ENCODE results near the gene EIF1. TPM values are rescaled to one million over a fixed set of nuclear protein-coding genes. Genes with fewer than 3 reads are reported as not detected.

Gene EIF1
- total RNA-seq, 4 donors from 2014 or later: 172 to 458 (median 243) TPM

DNA sequence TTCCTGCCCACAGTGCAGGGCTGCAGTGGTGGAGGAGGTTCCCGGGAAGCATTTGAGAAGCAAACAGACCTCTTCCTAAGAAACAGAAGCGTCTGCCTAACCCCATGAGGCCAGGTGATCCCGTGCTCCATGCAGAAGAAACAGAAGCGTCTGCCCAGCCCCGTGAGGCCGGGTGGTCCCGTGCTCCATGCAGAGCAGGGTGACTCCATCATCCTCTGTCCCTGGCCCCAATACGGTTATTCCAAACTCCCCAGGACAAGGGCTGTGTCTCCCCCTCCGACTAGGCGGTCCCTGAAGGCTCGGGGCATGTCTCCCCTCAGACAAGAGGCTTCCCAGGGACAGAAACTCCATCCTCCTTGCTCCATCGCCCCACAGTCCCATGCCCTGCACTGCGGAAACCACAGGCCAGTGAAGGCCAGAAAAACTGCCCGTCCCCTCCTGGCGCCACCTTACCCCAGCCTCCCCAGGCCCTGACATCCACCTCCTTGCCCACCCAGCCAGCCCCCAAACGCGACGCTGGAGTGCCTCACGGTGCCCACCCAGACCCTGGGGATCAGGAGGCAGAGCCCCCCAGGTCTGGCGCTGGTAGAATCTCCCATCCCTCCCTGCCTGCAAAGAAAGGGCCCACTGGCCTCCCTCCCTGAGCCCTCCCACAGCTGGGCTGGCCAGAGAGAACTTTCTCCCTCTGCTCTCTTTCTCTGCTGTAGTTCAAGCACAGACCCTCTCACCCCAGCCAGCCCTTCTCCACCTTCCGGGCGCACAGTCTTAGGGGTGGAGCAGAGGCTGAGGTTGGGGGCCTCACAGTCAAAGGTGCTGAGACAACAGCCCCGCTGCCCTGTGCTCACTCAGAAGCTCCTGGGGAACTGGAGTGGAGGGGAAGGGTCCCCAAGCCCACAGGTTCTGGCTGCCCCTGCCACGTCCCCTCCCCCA, 33.7 kb upstream of the EIF1 start:
- Histone ChIP-seq H3K27ac (peak overlapping the region; percentile 38 to 86 (median 80)), H3K27me3 (no peaks in the 10 kb centered on the region), H3K36me3 (no peaks in the 10 kb centered on the region), H3K4me1 (peaks cover 0 to 62% (median 11%) of the 10 kb centered on the region in 4 donors), H3K9me3 (no peaks in the 10 kb centered on the region), H3K4me3 (no peak overlapping the region)
- WGBS, 2 donors: 72 to 78% methylated on average over 23 to 24 of the region's 24 CpGs
- no peak for DNase-seq (ENCODE audit: low spot score in 2 of 2)
- TF ChIP-seq EP300 (IDR thresholded peaks at IDR 0.05) (no peak), POLR2A (IDR thresholded peaks at IDR 0.05) (no peak)
- TF ChIP-seq, protein P1, sequence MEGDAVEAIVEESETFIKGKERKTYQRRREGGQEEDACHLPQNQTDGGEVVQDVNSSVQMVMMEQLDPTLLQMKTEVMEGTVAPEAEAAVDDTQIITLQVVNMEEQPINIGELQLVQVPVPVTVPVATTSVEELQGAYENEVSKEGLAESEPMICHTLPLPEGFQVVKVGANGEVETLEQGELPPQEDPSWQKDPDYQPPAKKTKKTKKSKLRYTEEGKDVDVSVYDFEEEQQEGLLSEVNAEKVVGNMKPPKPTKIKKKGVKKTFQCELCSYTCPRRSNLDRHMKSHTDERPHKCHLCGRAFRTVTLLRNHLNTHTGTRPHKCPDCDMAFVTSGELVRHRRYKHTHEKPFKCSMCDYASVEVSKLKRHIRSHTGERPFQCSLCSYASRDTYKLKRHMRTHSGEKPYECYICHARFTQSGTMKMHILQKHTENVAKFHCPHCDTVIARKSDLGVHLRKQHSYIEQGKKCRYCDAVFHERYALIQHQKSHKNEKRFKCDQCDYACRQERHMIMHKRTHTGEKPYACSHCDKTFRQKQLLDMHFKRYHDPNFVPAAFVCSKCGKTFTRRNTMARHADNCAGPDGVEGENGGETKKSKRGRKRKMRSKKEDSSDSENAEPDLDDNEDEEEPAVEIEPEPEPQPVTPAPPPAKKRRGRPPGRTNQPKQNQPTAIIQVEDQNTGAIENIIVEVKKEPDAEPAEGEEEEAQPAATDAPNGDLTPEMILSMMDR (IDR thresholded peaks at IDR 0.05): no peak

DNA sequence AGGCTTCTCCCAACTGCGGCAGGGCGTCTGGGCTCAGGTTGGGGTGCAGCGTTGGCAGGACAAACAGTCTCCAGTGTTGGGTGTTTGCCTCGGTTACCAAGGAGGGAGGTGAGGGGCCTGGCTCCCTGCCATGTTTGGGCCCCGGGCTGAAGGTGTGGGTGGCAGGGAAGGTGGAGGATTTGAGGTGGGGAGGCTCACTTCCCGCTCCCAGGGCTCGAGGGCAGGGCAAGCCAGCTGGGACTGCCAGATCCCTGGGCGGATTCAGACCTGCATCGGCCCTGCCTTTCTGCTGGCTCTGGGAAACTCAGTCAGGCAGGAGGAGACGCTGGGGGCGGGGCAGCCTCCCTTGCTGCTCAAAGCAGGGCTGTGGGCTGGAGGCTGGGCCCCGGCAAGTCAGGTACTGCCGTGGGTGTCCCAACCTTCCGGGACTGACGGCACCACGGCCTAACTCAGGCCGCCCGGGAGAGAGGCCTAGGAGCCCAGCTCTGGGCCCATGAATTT, 33.0 kb upstream of the EIF1 start:
- H3K4me3 ChIP-seq: no peak overlapping the region
- H3K27me3 ChIP-seq: no peaks in the 10 kb centered on the region
- DNase-seq (ENCODE audit: low spot score in 2 of 2): peak in 1 of 2 donors; percentile 29
- 43 to 46% methylated on average over 12 to 18 of the region's 18 CpGs for WGBS, 2 donors
- no peaks in the 10 kb centered on the region for H3K36me3 ChIP-seq
- H3K4me1 ChIP-seq: peaks cover 0 to 62% (median 11%) of the 10 kb centered on the region in 4 donors
- H3K27ac ChIP-seq: peak overlapping the region; percentile 38 to 86 (median 80)
- no peaks in the 10 kb centered on the region for H3K9me3 ChIP-seq
- peak in 1 of 2 donors; percentile 30 for TF ChIP-seq EP300 (IDR thresholded peaks at IDR 0.05)
- no peak for TF ChIP-seq POLR2A (IDR thresholded peaks at IDR 0.05)
- TF ChIP-seq, protein P1 (IDR thresholded peaks at IDR 0.05): no peak

DNA sequence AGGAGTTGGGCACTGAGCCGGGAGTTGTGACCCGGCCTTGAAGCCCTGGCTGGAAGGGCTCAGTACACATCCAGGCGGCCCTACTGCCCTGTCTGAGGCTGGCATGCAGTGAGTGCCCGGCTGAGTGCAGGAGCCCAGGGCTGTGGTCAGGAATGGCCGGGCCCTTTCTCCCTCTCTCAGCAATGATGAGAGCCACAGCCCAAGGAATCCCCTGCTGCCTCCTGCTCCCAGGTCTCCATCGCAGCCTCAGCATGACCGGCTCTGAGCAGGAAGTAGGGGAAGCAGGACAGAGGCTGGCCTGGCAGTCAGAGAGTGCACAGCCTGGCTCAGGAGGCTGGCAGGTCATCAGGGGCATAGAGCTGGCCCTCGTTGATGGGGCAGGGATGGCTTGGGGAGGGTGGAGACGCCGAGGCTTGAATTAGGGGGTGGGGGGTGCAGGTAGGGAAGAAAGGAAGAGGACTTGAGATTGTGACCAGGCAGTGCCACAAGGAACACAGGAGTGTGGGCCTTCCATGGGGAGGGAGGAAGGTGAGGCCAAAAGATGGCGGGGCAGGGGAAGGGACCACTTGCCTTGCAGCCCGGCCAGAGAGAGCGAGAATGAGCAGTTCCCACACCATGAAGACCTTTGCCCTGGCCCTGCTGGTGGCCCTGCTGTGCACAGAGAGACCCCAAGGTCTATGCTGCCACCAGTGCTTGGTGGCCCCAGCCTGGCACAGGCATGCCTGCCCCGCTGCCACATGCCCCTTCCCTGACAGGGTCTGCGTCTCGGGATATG, 32.2 kb upstream of the EIF1 start:
- Histone ChIP-seq H3K27me3 (no peaks in the 10 kb centered on the region), H3K4me3 (no peak overlapping the region), H3K4me1 (peaks cover 0 to 54% (median 5%) of the 10 kb centered on the region in 4 donors), H3K27ac (peak overlapping the region; percentile 38 to 86 (median 80)), H3K36me3 (no peaks in the 10 kb centered on the region), H3K9me3 (no peaks in the 10 kb centered on the region)
- DNase-seq (ENCODE audit: low spot score in 2 of 2): no peak
- TF ChIP-seq, protein P1 (IDR thresholded peaks at IDR 0.05): no peak
- TF ChIP-seq EP300 (IDR thresholded peaks at IDR 0.05) (no peak), POLR2A (IDR thresholded peaks at IDR 0.05) (no peak)
- 84 to 88% methylated on average over 14 to 16 of the region's 16 CpGs for WGBS, 2 donors

DNA sequence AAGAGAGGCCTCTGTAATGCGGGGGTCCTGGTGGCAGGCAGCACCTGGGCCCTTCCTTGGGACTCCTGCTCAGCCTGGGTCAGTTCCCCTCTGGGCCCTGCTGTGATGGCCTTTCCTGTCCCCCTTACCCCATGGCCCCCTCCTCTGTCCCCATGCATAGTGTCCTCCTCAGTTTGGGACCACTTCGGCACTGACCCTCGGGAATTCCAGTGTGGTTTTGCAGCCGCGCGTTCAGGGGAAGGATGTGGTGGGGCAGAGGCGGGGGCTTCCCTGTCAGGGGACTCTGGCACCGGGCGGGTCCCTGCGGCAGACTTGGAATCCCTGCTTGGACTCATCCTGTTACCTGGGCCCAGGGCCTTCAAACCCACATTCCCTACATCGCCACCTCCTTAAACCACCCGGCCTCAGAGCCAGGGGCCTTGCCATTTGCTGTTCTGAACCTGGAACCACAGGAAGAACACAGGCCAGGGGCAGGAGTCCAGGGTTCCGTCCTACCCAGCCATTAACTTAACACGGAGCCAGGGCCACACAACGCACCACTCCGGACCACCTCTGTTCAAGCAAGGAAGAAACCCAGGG, 31.4 kb upstream of the EIF1 start:
- Histone ChIP-seq H3K36me3 (no peaks in the 10 kb centered on the region), H3K4me1 (peaks cover 0 to 48% (median 4%) of the 10 kb centered on the region in 4 donors), H3K9me3 (no peaks in the 10 kb centered on the region), H3K27me3 (no peaks in the 10 kb centered on the region), H3K27ac (peak overlapping the region in 2 of 4 donors; percentile 79 to 86), H3K4me3 (no peak overlapping the region)
- 74 to 76% methylated on average over 14 to 16 of the region's 16 CpGs for WGBS, 2 donors
- TF ChIP-seq POLR2A (IDR thresholded peaks at IDR 0.05) (no peak), EP300 (IDR thresholded peaks at IDR 0.05) (no peak)
- TF ChIP-seq, protein P1 (IDR thresholded peaks at IDR 0.05): no peak
- no peak for DNase-seq (ENCODE audit: low spot score in 2 of 2)

Measured in tibial nerve (tissue), 4 donors.